GM12873 (cell line): ENCODE data around the gene GLOD5.

Source experiments
- TF ChIP-seq, protein P1 (sequence below): IDR thresholded peaks from 2 replicates; pipeline ENCODE4 v1.5.1; 2012; ENCODE audit warnings: low read depth, mild to moderate bottlenecking, moderate library complexity, low read length, control low read depth; ENCODE audit not compliant: insufficient read depth; ENCODE audit errors: missing control alignments

GLOD5 gene

DNA sequence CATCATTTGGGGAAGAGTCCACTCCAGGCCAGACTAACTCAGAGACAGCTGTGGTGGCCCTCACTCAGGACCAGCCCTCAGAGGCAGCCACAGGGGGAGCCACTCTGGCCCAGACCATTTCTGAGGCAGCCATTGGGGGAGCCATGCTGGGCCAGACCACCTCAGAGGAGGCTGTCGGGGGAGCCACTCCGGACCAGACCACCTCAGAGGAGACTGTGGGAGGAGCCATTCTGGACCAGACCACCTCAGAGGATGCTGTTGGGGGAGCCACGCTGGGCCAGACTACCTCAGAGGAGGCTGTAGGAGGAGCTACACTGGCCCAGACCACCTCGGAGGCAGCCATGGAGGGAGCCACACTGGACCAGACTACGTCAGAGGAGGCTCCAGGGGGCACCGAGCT lies 61.5 kb downstream of the GLOD5 start:
- TF ChIP-seq, protein P1, sequence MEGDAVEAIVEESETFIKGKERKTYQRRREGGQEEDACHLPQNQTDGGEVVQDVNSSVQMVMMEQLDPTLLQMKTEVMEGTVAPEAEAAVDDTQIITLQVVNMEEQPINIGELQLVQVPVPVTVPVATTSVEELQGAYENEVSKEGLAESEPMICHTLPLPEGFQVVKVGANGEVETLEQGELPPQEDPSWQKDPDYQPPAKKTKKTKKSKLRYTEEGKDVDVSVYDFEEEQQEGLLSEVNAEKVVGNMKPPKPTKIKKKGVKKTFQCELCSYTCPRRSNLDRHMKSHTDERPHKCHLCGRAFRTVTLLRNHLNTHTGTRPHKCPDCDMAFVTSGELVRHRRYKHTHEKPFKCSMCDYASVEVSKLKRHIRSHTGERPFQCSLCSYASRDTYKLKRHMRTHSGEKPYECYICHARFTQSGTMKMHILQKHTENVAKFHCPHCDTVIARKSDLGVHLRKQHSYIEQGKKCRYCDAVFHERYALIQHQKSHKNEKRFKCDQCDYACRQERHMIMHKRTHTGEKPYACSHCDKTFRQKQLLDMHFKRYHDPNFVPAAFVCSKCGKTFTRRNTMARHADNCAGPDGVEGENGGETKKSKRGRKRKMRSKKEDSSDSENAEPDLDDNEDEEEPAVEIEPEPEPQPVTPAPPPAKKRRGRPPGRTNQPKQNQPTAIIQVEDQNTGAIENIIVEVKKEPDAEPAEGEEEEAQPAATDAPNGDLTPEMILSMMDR = no peak
